GM11168 (cell line): ENCODE measurements around the gene NT5M.

Experiments used
- in situ Hi-C: fragments of 300-500 bp; cut with MboI; formaldehyde crosslinking; loops from one replicate; pipeline ENCODE4 v1.12.0; 2022; ENCODE audit warnings: low sequenced_read_pairs; ENCODE audit not compliant: unreplicated experiment

Gene NT5M

DNA sequence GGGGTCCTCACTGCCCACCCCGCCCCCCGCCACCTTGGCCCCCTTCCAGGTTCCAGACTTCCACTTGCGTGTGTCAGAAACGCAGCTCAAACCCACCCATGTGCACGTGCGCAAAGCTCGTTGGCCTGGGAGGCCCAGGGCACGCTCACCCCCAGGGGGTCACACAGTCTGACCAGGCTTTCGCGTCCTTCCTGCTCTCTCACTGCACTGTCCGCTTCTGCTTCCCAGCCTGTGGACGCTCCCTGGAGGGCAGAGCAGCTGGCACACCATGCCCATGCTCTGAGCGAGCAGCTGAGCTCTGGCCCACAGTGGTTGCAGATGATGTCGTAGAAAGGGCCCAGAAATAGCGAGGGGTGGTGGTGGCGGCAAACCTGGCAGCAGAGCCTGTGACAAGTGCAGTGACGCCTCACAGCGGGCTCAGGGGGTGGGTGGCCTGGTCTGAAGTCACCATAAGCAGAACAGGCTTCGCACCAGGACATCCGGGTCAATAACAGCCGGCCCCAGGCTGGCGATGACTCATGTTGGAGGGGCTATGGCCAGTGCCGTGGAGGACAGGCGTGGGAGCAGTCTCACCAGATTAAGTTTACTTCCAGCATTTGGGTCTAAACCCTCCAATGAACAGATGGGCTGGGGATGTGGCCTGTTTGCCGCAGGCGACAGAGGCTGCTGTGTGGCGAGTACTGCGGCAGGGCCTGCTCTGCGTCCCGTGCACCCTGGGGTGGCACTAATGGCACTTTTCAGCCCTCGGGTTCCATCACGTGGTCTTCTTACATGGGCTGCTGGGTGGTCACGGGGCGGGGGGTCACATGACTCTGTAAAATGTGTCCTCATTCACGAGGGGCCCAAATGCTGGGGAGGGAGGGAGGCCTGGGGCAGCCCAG lies 49.0 kb downstream of the NT5M start:
- in situ Hi-C loops = no loop called here

GRCh38 chr17:17352836-17353624 lies 49.9 kb downstream of the NT5M start:
- in situ Hi-C loops = no loop called here

DNA sequence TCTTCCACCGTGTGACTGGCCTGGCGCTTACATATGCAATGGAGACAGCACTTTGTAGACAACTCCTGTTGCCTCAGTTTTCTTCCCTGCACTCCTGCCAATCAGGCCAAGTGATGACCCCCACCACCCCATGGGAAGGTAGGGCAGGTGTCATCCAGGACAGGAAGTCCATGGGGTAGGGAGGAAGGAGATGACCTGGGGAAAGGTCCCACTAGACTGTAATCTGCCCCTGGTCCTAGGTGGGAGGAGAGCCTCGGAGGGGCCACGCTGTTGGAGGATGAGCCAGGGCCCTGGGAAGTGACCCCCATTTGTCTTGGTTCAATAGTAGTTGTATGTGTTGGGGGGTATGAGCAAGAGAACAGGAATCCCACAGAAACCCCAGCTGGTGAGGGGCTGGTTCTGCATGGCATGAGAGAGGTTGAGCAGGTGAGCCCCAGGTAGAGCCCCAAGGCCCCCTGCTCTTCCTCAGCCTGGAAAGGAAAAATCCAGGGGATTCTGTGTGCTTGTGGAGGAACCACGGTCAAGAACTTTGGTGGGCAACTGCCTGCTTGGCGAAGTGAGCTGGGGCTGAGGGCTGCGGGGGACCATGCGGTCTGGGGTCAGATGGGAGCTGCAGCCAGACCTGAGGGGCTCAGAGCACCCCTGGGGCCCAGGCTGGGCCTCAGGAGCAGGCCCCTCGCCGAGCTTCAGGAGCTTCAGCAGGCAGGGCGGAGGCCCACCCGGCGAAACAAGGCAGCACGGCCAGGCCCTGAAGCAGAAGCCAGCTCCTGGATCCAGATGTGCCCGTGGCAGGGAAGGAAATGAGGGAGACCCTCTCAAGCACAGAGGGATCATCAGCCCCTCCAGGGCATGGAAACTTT lies 50.7 kb downstream of the NT5M start:
- in situ Hi-C loops = no loop called here

DNA sequence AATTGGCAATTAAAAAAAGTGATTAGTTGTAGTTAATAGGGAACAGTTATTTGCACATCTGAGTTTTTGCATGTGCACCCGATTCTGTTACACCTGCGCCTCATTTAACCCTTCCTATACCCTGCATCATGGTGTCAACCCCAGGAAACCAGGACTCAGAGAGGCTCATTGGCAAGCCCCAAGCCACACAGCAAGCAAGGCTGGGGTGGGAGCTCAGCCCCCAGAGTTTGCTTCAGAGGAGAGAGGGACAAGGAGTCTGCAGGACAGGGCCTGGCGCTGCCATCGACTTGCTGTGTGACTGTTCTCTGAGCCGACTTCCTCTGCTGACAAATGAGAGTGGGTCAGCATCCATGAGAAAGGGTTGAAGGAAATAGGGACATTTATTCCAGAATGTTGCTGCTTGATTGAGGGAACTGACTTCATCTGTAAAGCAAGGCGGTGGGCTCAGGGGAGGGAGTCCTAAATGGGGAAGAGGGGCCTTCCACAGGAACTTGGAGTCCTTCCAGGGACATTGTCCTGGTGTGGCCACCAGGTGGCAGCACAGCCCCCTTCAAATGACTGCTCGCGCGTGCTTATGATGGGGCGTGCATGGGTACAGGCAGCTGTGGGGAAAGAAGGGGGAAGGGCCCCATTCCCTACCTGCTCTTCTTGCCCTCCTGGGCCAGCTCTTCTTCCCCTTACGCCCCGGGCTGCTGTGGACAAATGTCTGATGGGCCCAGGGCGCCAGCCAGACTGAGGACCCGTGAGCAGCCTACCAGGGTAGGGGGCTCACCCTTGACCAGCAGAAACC lies 51.6 kb downstream of the NT5M start:
- in situ Hi-C loops = loop anchor here (5.0 kb wide), 2 partner anchors 68 to 288 kb away; no protein-coding TSS in a partner anchor

- in situ Hi-C loops = loop anchor here (5.0 kb wide), 2 partner anchors 67 to 287 kb away; no protein-coding TSS in a partner anchor
Measured at GRCh38 chr17:17355426-17355825, 52.3 kb downstream of the NT5M start.

- in situ Hi-C loops = loop anchor here (5.0 kb wide), 2 partner anchors 66 to 286 kb away; no protein-coding TSS in a partner anchor
Measured at GRCh38 chr17:17356149-17356930, 53.2 kb downstream of the NT5M start.

DNA sequence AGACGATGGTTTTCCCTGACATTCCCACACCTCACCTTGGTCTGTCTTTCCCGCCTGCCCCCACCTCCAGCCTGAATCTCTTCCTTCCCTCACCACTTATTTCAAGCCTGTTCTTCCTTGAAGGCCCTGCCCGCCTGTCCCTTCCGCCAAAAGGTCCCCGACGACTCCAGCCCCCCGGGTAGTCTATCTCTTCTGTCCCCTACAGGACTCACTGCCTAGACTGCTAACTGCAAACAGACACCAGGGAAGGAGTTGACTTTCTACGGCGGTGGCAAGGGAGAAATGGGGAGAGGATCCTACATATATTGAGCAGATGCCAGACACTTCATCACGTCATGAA lies 53.7 kb downstream of the NT5M start:
- in situ Hi-C loops = loop anchor here (5.0 kb wide), 2 partner anchors 65 to 285 kb away; no protein-coding TSS in a partner anchor

- in situ Hi-C loops = loop anchor here (5.0 kb wide), 2 partner anchors 64 to 284 kb away; no protein-coding TSS in a partner anchor
Measured at GRCh38 chr17:17358060-17358751, 55.0 kb downstream of the NT5M start.

DNA sequence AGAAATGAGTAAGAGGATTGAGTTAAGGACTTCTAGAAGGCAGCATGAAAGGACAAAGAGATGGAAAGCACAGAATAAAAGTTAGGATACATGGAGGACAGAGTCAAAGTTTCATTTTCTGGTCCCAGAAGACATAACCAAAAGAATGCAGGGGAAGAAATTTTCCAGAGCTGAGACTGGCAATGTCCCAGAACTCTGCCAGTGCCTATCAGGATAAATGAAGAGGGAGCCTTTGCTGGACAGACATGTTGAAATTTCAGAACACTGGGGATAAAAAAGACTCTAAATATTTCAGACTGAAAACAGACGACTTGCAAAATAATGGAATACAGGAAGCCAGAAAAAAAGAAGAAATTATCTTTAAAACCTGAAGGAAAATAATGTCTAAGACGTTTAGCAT lies 55.7 kb downstream of the NT5M start:
- in situ Hi-C loops = loop anchor here (5.0 kb wide), 2 partner anchors 63 to 283 kb away; no protein-coding TSS in a partner anchor

DNA sequence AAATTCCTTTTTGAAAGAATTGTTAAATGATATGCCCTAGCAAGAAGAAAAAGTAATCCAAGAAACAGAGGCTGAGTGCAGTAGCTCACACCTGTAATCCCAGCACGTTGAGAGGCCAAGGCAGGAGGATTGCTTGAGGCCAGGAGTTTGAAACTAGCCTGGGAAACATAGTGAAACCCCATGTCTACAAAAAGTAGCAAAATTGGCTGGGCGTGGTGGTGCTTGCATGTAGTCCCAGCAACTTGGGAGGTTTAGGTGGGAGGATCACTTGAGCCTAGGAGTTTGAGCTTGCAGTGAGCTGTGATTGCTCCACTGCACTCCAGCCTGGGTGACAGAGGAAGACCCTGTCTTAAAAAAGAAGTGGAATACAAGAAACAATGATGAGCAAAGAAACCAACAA lies 56.1 kb downstream of the NT5M start:
- in situ Hi-C loops = loop anchor here (5.0 kb wide), 2 partner anchors 63 to 283 kb away; no protein-coding TSS in a partner anchor

DNA sequence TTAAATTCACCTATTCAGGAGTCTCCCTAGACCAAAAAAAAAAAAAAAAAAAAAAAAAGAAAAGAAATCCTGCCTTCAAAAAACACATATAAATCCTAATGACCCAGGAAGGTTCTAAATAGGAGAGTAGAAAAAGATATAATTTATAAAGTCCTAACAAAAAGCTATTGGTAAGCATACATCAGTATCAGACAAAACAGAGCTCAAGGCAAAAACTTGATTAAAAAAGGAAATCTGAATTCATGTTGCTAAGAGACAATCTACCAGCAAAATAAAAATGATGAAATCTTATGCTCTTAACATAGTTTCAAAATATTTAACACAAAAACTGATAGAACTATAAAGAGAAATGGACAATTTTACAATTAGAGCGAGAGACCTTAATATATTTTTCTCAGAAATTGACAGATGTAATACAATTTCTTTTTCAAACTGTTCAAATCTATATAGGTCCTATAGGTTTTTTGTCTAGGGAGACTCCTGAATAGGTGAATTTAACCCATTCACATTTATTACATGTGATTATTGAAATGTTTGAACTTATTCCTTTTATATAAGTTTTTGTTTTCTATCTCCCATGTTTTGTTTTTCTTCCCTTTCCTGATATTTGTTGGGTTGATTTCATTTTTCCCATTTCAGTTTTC lies 57.0 kb downstream of the NT5M start:
- in situ Hi-C loops = no loop called here

DNA sequence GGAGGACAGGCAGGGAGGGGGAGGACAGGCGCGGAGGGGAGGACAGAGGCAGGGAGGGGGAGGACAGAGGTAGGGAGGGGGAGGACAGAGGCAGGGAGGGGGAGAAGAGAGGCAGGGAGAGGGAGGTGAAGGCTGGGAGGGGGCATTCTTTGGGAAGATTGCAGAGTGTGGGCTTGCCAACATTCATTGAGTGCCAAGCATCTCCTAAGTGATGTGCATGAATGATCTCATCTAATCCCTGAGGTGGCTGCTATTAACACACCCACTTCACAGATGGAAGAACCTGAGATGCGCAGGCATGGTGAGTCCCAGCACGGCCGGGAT lies 58.3 kb downstream of the NT5M start:
- in situ Hi-C loops = no loop called here

- in situ Hi-C loops = no loop called here
Measured at GRCh38 chr17:17361867-17362539, 58.8 kb downstream of the NT5M start.

DNA sequence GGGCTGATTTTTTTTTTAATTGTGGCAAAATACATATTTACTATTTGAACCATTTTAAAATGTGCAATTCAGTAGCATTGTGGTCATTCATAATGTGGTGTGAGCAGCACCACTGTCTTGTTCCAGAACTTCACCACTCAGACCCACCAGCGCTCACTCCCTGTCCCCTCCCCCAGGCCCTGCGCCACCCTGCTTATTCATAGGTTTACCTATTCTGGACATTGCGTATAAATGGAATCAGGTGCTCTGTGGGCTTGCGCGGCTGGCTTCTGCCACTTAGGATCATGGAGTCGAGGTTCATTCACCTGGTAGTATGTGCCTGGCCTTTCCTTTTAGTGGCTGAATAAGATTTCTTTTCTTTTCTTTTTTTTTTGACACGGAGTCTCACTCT lies 59.4 kb downstream of the NT5M start:
- in situ Hi-C loops = no loop called here

GRCh38 chr17:17363638-17364337 lies 60.6 kb downstream of the NT5M start:
- in situ Hi-C loops = no loop called here

DNA sequence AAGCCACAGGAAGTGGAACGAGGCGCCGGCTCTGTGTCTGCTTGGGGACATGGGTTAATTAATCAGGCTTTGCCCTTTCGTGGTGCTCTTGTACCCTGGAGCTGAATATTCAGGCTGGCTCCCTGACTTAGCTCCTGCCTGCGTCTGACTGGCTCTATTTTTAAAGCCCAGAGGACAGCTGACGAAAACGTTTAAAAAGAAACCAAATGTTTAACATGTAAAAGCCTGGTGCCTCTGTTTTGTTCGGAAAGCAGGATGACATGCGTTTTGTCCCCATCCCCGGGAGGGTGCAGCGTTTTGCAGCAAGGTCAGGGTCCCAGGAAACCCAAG lies 61.1 kb downstream of the NT5M start:
- in situ Hi-C loops = no loop called here
